Memory B cell (primary cell): ENCODE measurements around the gene TPRN.
A peak's percentile ranks its signal among the peaks of the same experiment; 100 is the strongest.
"Not testable (repeated sequence)": the region's sequence is repeated elsewhere in the genome, so short reads cannot be mapped to it uniquely, and the experiment has no call there.

ENCODE experiments used
- ATAC-seq: fragments of 150-1000 bp; cut with Tn5 transposase; 2 replicates; pipeline ENCODE4 v1.10.0; 2021; ENCODE audit warnings: low read depth, mild to moderate bottlenecking, moderate library complexity
- DNase-seq, 2 donors: peaks; one replicate each; pipeline ENCODE4 v3.0.0; 2022; ENCODE audit warnings: low spot score in 2 of 2
- H3K27ac Mint-ChIP-seq: one replicate; pipeline ENCODE4 v1.8.0; 2022; ENCODE audit warnings: mild to moderate bottlenecking, moderate library complexity, mixed read lengths
- H3K27me3 Mint-ChIP-seq: one replicate; pipeline ENCODE4 v1.8.0; 2022; ENCODE audit warnings: mixed read lengths
- H3K36me3 Mint-ChIP-seq: one replicate; pipeline ENCODE4 v1.8.0; 2022; ENCODE audit warnings: mild to moderate bottlenecking, mixed read lengths
- H3K4me1 Mint-ChIP-seq: one replicate; pipeline ENCODE4 v1.8.0; 2022; ENCODE audit warnings: mixed read lengths
- H3K4me3 Mint-ChIP-seq: one replicate; pipeline ENCODE4 v1.8.0; 2022; ENCODE audit warnings: mild to moderate bottlenecking, moderate library complexity, mixed read lengths
- H3K9me3 Mint-ChIP-seq: one replicate; pipeline ENCODE4 v1.8.0; 2022; ENCODE audit warnings: mixed read lengths

Gene TPRN

GRCh38 chr9:137240841-137241489 is 40.4 kb upstream of the TPRN start, which contains the start of gene TUBB4B:
TSS of gene TUBB4B (plus strand) at chr9:137241287. CDS start at chr9:137241361, 74 bp downstream.
- no peaks in the 10 kb centered on the region for H3K9me3 Mint-ChIP-seq
- peak within 1 kb of the TSS; percentile 86 for H3K4me3 Mint-ChIP-seq
- no peaks in the 10 kb centered on the region for H3K36me3 Mint-ChIP-seq
- H3K27me3 Mint-ChIP-seq: no peaks in the 10 kb centered on the region
- peak; percentile 90 to 95 for DNase-seq
- peaks cover 19% of the 10 kb centered on the region for H3K4me1 Mint-ChIP-seq
- peak; percentile 76 for ATAC-seq
- H3K27ac Mint-ChIP-seq: peak within 1 kb of the TSS; percentile 90

- peak overlapping the region; percentile 90 for H3K27ac Mint-ChIP-seq
- peaks cover 21% of the 10 kb centered on the region for H3K4me1 Mint-ChIP-seq
- H3K9me3 Mint-ChIP-seq: no peaks in the 10 kb centered on the region
- no peaks in the 10 kb centered on the region for H3K36me3 Mint-ChIP-seq
- ATAC-seq (peak; percentile 26), DNase-seq (peak in 1 of 2 donors; percentile 87)
- no peaks in the 10 kb centered on the region for H3K27me3 Mint-ChIP-seq
- H3K4me3 Mint-ChIP-seq: peak overlapping the region; percentile 86
Observed at GRCh38 chr9:137240318-137240840, 39.8 kb upstream of the TPRN start.

- H3K36me3 Mint-ChIP-seq, H3K9me3 Mint-ChIP-seq, H3K27ac Mint-ChIP-seq, ATAC-seq, H3K27me3 Mint-ChIP-seq, DNase-seq: not testable (repeated sequence)
- Mint-ChIP-seq H3K4me1 (peaks cover 28% of the 10 kb centered on the region), H3K4me3 (peak overlapping the region; percentile 86)
Observed at GRCh38 chr9:137239541-137240200, 39.1 kb upstream of the TPRN start.

- peak overlapping the region; percentile 15 for H3K4me3 Mint-ChIP-seq
- H3K4me1 Mint-ChIP-seq: peaks cover 22% of the 10 kb centered on the region
- H3K27me3 Mint-ChIP-seq: peaks cover 6% of the 10 kb centered on the region
- no peaks in the 10 kb centered on the region for H3K9me3 Mint-ChIP-seq
- DNase-seq (no peak), ATAC-seq (no peak)
- no peak overlapping the region for H3K27ac Mint-ChIP-seq
- no peaks in the 10 kb centered on the region for H3K36me3 Mint-ChIP-seq
Observed at GRCh38 chr9:137237759-137238726, 37.5 kb upstream of the TPRN start.

- Mint-ChIP-seq H3K27ac (no peak overlapping the region), H3K4me1 (peaks cover 15% of the 10 kb centered on the region), H3K4me3 (no peak overlapping the region)
Observed at GRCh38 chr9:137236936-137237421, 36.4 kb upstream of the TPRN start.

GRCh38 chr9:137236238-137236935 is 35.8 kb upstream of the TPRN start:
- ATAC-seq (peak; percentile 35), DNase-seq (peak; percentile 92 to 97)
- Mint-ChIP-seq H3K4me3 (peak overlapping the region; percentile 43), H3K36me3 (no peaks in the 10 kb centered on the region), H3K9me3 (no peaks in the 10 kb centered on the region), H3K27me3 (peaks cover 8% of the 10 kb centered on the region), H3K4me1 (peaks cover 15% of the 10 kb centered on the region), H3K27ac (peak overlapping the region; percentile 14)

More at GRCh38 chr9:137236936-137237421, 36.4 kb upstream of the TPRN start:
- Mint-ChIP-seq H3K36me3 (no peaks in the 10 kb centered on the region), H3K9me3 (no peaks in the 10 kb centered on the region), H3K27me3 (peaks cover 6% of the 10 kb centered on the region)
- DNase-seq: no peak
- no peak for ATAC-seq

- ATAC-seq (no peak), DNase-seq (no peak)
- no peaks in the 10 kb centered on the region for H3K9me3 Mint-ChIP-seq
- H3K36me3 Mint-ChIP-seq: no peaks in the 10 kb centered on the region
- H3K4me3 Mint-ChIP-seq: peak overlapping the region; percentile 78
- peaks cover 15% of the 10 kb centered on the region for H3K4me1 Mint-ChIP-seq
- H3K27me3 Mint-ChIP-seq: peaks cover 8% of the 10 kb centered on the region
- no peak overlapping the region for H3K27ac Mint-ChIP-seq
Observed at GRCh38 chr9:137235424-137236237, 35.1 kb upstream of the TPRN start.

- DNase-seq: peak in 1 of 2 donors; percentile 47
- H3K4me1 Mint-ChIP-seq: peaks cover 15% of the 10 kb centered on the region
- H3K4me3 Mint-ChIP-seq: peak overlapping the region; percentile 78
- H3K9me3 Mint-ChIP-seq: no peaks in the 10 kb centered on the region
- peak; percentile 53 for ATAC-seq
- H3K27ac Mint-ChIP-seq: no peak overlapping the region
- H3K27me3 Mint-ChIP-seq: peaks cover 8% of the 10 kb centered on the region
- H3K36me3 Mint-ChIP-seq: no peaks in the 10 kb centered on the region
Observed at GRCh38 chr9:137234758-137235423, 34.4 kb upstream of the TPRN start.

GRCh38 chr9:137234055-137234697 is 33.6 kb upstream of the TPRN start:
- H3K27me3 Mint-ChIP-seq: peaks cover 9% of the 10 kb centered on the region
- H3K27ac Mint-ChIP-seq: no peak overlapping the region
- H3K4me1 Mint-ChIP-seq: peaks cover 15% of the 10 kb centered on the region
- ATAC-seq: no peak
- H3K4me3 Mint-ChIP-seq: no peak overlapping the region
- H3K36me3 Mint-ChIP-seq: no peaks in the 10 kb centered on the region
- no peaks in the 10 kb centered on the region for H3K9me3 Mint-ChIP-seq
- no peak for DNase-seq

GRCh38 chr9:137233143-137233980 is 32.8 kb upstream of the TPRN start:
- Mint-ChIP-seq H3K27me3 (peaks cover 9% of the 10 kb centered on the region), H3K4me3 (no peak overlapping the region), H3K4me1 (peaks cover 13% of the 10 kb centered on the region), H3K27ac (no peak overlapping the region), H3K36me3 (no peaks in the 10 kb centered on the region), H3K9me3 (no peaks in the 10 kb centered on the region)
- no peak for DNase-seq
- no peak for ATAC-seq

GRCh38 chr9:137232510-137232909 is 32.0 kb upstream of the TPRN start:
- DNase-seq (no peak), ATAC-seq (no peak)
- Mint-ChIP-seq H3K27me3 (peaks cover 11% of the 10 kb centered on the region), H3K9me3 (no peaks in the 10 kb centered on the region), H3K27ac (no peak overlapping the region), H3K4me3 (no peak overlapping the region), H3K36me3 (peaks cover 2% of the 10 kb centered on the region), H3K4me1 (peaks cover 15% of the 10 kb centered on the region)
